Measurements from ENCODE around the gene DLG2.

DLG2 gene

DNA sequence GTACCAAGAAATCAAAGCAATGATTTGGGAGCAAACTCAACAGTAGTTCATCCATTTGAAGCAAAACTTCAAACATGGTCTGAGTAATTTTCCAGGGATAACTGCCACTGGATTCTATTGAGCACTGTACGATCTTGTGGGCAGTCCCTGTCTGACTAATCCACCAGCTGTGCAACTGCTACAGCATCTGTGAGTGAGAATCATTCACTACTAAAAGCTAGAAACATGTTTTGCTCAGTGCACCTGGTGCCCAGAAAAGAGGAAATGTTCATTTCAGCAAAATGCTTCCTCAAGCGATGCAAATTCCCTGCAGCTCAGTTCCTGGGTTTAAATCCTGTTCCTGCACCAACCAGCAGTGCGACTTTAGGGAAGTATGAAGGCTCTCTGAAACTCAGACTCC is 1077.9 kb downstream of the DLG2 start:
- H3K4me3 ChIP-seq (ENCODE audit: low read depth, low read length): no peak overlapping the region
- no peak for DNase-seq (ENCODE audit: low read depth)
- TF ChIP-seq, protein P1, sequence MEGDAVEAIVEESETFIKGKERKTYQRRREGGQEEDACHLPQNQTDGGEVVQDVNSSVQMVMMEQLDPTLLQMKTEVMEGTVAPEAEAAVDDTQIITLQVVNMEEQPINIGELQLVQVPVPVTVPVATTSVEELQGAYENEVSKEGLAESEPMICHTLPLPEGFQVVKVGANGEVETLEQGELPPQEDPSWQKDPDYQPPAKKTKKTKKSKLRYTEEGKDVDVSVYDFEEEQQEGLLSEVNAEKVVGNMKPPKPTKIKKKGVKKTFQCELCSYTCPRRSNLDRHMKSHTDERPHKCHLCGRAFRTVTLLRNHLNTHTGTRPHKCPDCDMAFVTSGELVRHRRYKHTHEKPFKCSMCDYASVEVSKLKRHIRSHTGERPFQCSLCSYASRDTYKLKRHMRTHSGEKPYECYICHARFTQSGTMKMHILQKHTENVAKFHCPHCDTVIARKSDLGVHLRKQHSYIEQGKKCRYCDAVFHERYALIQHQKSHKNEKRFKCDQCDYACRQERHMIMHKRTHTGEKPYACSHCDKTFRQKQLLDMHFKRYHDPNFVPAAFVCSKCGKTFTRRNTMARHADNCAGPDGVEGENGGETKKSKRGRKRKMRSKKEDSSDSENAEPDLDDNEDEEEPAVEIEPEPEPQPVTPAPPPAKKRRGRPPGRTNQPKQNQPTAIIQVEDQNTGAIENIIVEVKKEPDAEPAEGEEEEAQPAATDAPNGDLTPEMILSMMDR (conservative IDR thresholded peaks at IDR 0.05; ENCODE audit: low read depth, low read length): no peak

DNA sequence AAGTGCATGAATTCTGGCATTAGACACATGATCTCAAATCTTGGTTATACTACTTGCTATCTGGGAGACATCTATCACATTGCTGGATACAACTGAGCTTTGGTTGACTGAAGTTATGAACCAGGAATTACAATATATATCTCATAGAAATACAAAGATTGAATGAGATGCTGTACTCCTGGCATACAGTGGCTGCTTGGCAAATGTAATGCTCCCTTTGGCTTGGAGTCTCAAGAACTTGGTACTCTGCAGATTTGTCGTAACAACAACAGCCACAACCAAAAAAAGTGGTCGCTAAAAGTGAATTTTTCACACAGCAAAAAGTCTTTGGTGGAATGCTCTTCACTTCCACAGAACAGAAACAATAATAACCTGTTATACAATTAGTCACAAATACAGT is 1082.6 kb downstream of the DLG2 start:
- TF ChIP-seq, protein P1 (conservative IDR thresholded peaks at IDR 0.05; ENCODE audit: low read depth, low read length): no peak
- H3K4me3 ChIP-seq (ENCODE audit: low read depth, low read length): no peak overlapping the region
- DNase-seq (ENCODE audit: low read depth): no peak

DNA sequence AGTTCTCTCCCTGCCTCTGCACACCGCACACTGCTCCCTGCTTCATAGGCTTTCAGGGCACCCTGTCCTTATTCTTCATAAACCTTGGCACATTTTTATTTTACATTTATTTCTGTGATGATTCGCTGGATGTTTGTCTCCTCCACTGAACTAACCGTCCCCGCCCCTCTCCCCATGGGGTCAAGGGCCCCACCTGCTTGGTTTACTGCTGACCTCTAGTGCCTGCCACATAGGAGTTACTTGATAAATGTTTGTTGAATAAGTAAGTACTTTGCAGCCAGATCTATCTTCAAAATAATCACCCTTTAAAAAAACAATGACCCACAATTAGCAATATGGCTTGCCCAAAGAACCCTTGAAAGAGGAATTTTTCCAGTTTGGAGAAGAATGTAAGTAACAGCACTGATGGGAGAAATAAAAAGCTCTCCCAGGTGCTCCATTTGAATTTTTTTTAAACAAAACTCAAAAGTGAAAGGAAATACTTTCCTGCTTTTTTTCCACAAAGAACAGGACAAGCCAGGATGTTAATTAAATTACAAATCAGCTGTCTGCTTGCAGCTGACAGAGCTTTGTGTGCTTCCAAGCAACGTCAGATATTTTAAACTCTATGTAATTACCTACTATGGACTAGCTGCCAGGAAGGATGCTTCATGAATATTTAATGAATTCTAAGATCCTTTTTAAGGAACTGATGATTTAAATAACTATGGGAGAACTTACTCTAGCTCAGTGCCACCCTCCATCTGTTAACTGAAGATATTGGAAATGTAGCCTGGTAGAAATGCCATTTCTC is 1083.6 kb downstream of the DLG2 start:
- no peak overlapping the region for H3K4me3 ChIP-seq (ENCODE audit: low read depth, low read length)
- TF ChIP-seq, protein P1 (conservative IDR thresholded peaks at IDR 0.05; ENCODE audit: low read depth, low read length): no peak
- DNase-seq (ENCODE audit: low read depth): no peak

DNA sequence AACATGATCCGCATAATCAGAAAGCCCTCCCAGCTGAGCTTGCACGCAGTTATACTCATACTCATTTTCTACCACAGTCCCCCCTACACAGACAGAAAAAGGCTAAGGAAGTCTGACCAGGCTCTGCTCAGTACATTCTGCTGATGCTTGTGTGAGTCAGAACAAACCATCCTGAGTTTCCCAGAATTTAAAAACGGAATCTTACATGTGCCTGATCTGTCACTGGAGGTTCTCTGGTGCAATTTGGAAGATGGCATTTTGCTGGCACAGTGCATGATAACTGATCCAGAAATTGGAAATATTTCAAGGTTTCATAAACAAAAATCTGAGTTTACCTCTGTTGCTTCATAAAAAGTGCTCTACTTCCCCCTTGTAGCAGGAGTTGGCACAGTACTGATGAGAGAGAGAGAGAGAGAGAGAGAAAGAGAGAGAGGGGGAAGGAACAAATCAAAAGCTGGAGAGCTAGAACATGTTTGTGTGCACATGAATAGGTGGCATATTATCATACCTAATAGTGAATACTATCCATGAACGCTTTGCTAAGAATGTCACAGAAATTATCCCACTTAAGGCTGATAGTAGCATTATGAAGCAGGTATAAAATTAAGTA is 1085.3 kb downstream of the DLG2 start:
- no peak overlapping the region for H3K4me3 ChIP-seq (ENCODE audit: low read depth, low read length)
- no peak for DNase-seq (ENCODE audit: low read depth)
- TF ChIP-seq, protein P1 (conservative IDR thresholded peaks at IDR 0.05; ENCODE audit: low read depth, low read length): no peak

DNA sequence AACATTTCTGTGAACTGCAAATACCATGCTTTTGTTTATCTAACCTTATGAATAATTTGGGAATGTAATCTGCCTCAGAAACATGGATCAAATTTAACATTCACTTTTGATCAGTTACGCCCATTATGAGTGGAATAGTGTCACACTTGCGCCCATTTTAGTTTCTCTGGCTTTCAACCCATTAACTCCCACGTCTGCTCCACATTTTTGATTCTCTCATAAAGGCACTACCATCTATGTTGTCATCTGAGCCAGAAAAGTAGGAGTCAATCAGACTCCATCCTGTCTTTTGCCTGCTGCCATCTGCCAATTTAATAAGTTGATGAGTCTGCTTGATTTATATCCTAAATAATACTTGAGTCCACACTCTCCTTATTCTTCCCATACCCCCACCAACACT is 1090.7 kb downstream of the DLG2 start:
- TF ChIP-seq, protein P1 (conservative IDR thresholded peaks at IDR 0.05; ENCODE audit: low read depth, low read length): no peak
- no peak overlapping the region for H3K4me3 ChIP-seq (ENCODE audit: low read depth, low read length)
- DNase-seq (ENCODE audit: low read depth): no peak

DNA sequence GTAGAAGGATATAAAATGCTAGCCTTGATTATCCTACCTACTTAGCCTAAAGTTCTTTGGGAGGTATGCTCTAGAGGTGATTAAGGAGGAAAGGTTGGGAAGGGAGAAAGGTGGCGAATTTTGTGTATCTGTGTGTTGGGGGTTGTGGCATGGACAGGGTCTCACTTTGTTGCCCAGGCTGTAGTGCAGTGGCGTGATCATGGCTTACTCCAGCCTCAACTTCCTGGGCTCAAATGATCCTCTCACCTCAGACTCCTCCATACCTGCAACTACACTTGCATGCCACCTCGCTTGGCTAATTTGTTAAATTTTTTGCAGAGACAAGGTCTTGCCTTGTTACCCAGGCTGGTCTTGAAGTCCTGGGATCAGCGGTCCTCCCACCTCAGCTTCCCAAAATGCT is 1094.8 kb downstream of the DLG2 start:
- no peak for DNase-seq (ENCODE audit: low read depth)
- TF ChIP-seq, protein P1 (conservative IDR thresholded peaks at IDR 0.05; ENCODE audit: low read depth, low read length): no peak
- no peak overlapping the region for H3K4me3 ChIP-seq (ENCODE audit: low read depth, low read length)

DNA sequence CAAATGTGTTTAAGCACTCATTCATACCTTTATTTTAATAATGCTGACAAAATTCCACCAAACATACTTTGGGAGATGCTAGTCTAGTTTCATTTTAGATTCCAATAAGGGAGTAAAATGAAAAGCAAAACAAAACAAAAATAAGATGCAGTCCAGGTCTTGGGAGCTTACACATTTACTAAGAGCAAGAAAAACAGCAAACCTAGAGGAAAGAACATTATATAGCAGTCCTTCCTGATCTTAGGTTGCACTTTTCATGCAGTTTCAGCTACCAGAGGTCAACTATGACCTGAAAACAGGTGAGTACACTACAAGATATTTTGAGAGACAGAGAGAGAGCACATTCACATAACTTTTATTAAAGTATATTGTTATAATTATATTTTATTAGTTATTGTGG is 1100.9 kb downstream of the DLG2 start:
- no peak overlapping the region for H3K4me3 ChIP-seq (ENCODE audit: low read depth, low read length)
- TF ChIP-seq, protein P1 (conservative IDR thresholded peaks at IDR 0.05; ENCODE audit: low read depth, low read length): no peak
- no peak for DNase-seq (ENCODE audit: low read depth)

All from choroid plexus epithelial cell (primary cell).